Measurements from ENCODE around the gene EIF2B2.

Gene EIF2B2

GRCh38 chr14:75002392-75003249, at the start of gene EIF2B2:
Gene EIF2B2 (plus strand): TSS chr14:75002921. CDS start chr14:75002991, 70 bp downstream.
- peak; percentile 97 to 99 for DNase-seq (ENCODE audit: low read depth in 2 of 2, low spot score in 1 of 2)

GRCh38 chr14:74953686-74954085, 49.0 kb upstream of the EIF2B2 start:
- DNase-seq (ENCODE audit: low read depth in 2 of 2, low spot score in 1 of 2): no peak

- no peak for DNase-seq (ENCODE audit: low read depth in 2 of 2, low spot score in 1 of 2)
These were observed 48.3 kb upstream of the EIF2B2 start for GRCh38 chr14:74954232-74954946.

- DNase-seq (ENCODE audit: low read depth in 2 of 2, low spot score in 1 of 2): no peak
These were observed 47.8 kb upstream of the EIF2B2 start for GRCh38 chr14:74954947-74955228.

GRCh38 chr14:74955229-74956026, 47.3 kb upstream of the EIF2B2 start, which contains the start of gene PGF:
Gene PGF (minus strand): TSS chr14:74955597. CDS start chr14:74955242, 355 bp downstream.
- no peak for DNase-seq (ENCODE audit: low read depth in 2 of 2, low spot score in 1 of 2)

GRCh38 chr14:74956027-74956279, 46.8 kb upstream of the EIF2B2 start:
- no peak for DNase-seq (ENCODE audit: low read depth in 2 of 2, low spot score in 1 of 2)

- no peak for DNase-seq (ENCODE audit: low read depth in 2 of 2, low spot score in 1 of 2)
These were observed 46.2 kb upstream of the EIF2B2 start for GRCh38 chr14:74956280-74957072.

GRCh38 chr14:74959596-74960180, 43.0 kb upstream of the EIF2B2 start:
- DNase-seq (ENCODE audit: low read depth in 2 of 2, low spot score in 1 of 2): no peak

GRCh38 chr14:74960736-74961135, 42.0 kb upstream of the EIF2B2 start:
- DNase-seq (ENCODE audit: low read depth in 2 of 2, low spot score in 1 of 2): no peak

- DNase-seq (ENCODE audit: low read depth in 2 of 2, low spot score in 1 of 2): no peak
These were observed 41.3 kb upstream of the EIF2B2 start for GRCh38 chr14:74961238-74961911.

- DNase-seq (ENCODE audit: low read depth in 2 of 2, low spot score in 1 of 2): no peak
These were observed 40.7 kb upstream of the EIF2B2 start for GRCh38 chr14:74962046-74962445.

GRCh38 chr14:74962493-74962892, 40.2 kb upstream of the EIF2B2 start:
- no peak for DNase-seq (ENCODE audit: low read depth in 2 of 2, low spot score in 1 of 2)

GRCh38 chr14:74963178-74963704, 39.5 kb upstream of the EIF2B2 start:
- no peak for DNase-seq (ENCODE audit: low read depth in 2 of 2, low spot score in 1 of 2)

- no peak for DNase-seq (ENCODE audit: low read depth in 2 of 2, low spot score in 1 of 2)
These were observed 38.9 kb upstream of the EIF2B2 start for GRCh38 chr14:74963705-74964271.

- DNase-seq (ENCODE audit: low read depth in 2 of 2, low spot score in 1 of 2): no peak
These were observed 37.8 kb upstream of the EIF2B2 start for GRCh38 chr14:74964787-74965485.

GRCh38 chr14:74965486-74966153, 37.1 kb upstream of the EIF2B2 start:
- DNase-seq (ENCODE audit: low read depth in 2 of 2, low spot score in 1 of 2): no peak

- DNase-seq (ENCODE audit: low read depth in 2 of 2, low spot score in 1 of 2): no peak
These were observed 33.9 kb upstream of the EIF2B2 start for GRCh38 chr14:74968811-74969210.

- DNase-seq (ENCODE audit: low read depth in 2 of 2, low spot score in 1 of 2): no peak
These were observed 29.6 kb upstream of the EIF2B2 start for GRCh38 chr14:74973003-74973653.
